Neural cell (in vitro differentiated cells): ENCODE measurements around the gene APOB. TPM values are rescaled to one million over a fixed set of nuclear protein-coding genes. Genes with fewer than 3 reads are reported as not detected.

ENCODE experiments used
- H2AFZ ChIP-seq: fragments of 200-600, 300-800 bp; sonication (generic), shearing (Covaris generic); 2 replicates; pipeline ENCODE4 v1.6.0; 2014; ENCODE audit warnings: low read depth, mild to moderate bottlenecking, antibody characterized with exemption, low read length, moderate library complexity
- H3F3A ChIP-seq: fragments of 200-600 bp; shearing (Covaris generic); 2 replicates; pipeline ENCODE4 v1.6.1; 2016; ENCODE audit warnings: mild to moderate bottlenecking, moderate library complexity, mixed read lengths, antibody characterized with exemption, low read length; ENCODE audit not compliant: insufficient read depth, poor library complexity, severe bottlenecking
- H3K27ac ChIP-seq: fragments of 200-600, 300-800 bp; sonication (generic), shearing (Covaris generic); 2 replicates; pipeline ENCODE4 v1.5.1; 2014; ENCODE audit warnings: mild to moderate bottlenecking, low read length, moderate library complexity
- H3K27me3 ChIP-seq: fragments of 300-800, 200-600 bp; sonication (generic), shearing (Covaris generic); 2 replicates; pipeline ENCODE4 v1.6.0; 2014; ENCODE audit warnings: mild to moderate bottlenecking, low read depth, low read length, moderate library complexity; ENCODE audit not compliant: insufficient read depth
- H3K36me3 ChIP-seq: fragments of 300-800, 200-600 bp; sonication (generic), shearing (Covaris generic); 2 replicates; pipeline ENCODE4 v1.5.1; 2014; ENCODE audit warnings: mild to moderate bottlenecking, antibody characterized with exemption, low read length, moderate library complexity; ENCODE audit not compliant: insufficient read depth
- H3K4me2 ChIP-seq: fragments of 300-800, 200-600 bp; sonication (generic), shearing (Covaris generic); 2 replicates; pipeline ENCODE4 v1.6.0; 2014; ENCODE audit warnings: mild to moderate bottlenecking, low read length
- H3K4me3 ChIP-seq: fragments of 300-800, 200-600 bp; sonication (generic), shearing (Covaris generic); 2 replicates; pipeline ENCODE4 v1.5.1; 2014; ENCODE audit warnings: mild to moderate bottlenecking, low read length, moderate library complexity
- H3K79me2 ChIP-seq: fragments of 200-600 bp; shearing (Covaris generic); replicated peaks from 2 replicates; pipeline ENCODE4 v1.6.0; 2014; ENCODE audit warnings: mild to moderate bottlenecking, low read length, moderate library complexity; ENCODE audit not compliant: insufficient read depth
- H3K9ac ChIP-seq: fragments of 300-800, 200-600 bp; sonication (generic), shearing (Covaris generic); 2 replicates; pipeline ENCODE4 v1.6.1; 2016; ENCODE audit warnings: mild to moderate bottlenecking, low read length, mixed read lengths
- H3K9me2 ChIP-seq: fragments of 200-600 bp; shearing (Covaris generic); 2 replicates; pipeline ENCODE4 v1.6.1; 2016; ENCODE audit warnings: mild to moderate bottlenecking, low read length, mixed read lengths; ENCODE audit not compliant: insufficient read depth
- H3K9me3 ChIP-seq: fragments of 200-600, 300-800 bp; sonication (generic), shearing (Covaris generic); 2 replicates; pipeline ENCODE4 v1.6.1; 2016; ENCODE audit warnings: mild to moderate bottlenecking, mixed run types, low read length, moderate library complexity, mixed read lengths
- H4K20me1 ChIP-seq: fragments of 200-600 bp; shearing (Covaris generic); 2 replicates; pipeline ENCODE4 v1.6.1; 2016; ENCODE audit warnings: mild to moderate bottlenecking, mixed run types; ENCODE audit not compliant: insufficient read depth
- CTCF ChIP-seq: fragments of 450-650 bp; IDR thresholded peaks from 2 replicates; pipeline ENCODE4 v1.5.1; 2014; ENCODE audit warnings: antibody characterized with exemption, mild to moderate bottlenecking, moderate library complexity; ENCODE audit not compliant: poor library complexity, severe bottlenecking
- EP300 ChIP-seq: fragments of 450-650 bp; conservative IDR thresholded peaks from 2 replicates; pipeline ENCODE4 v1.6.1; 2014; ENCODE audit warnings: antibody characterized with exemption, mild to moderate bottlenecking, moderate library complexity; ENCODE audit not compliant: poor library complexity, severe bottlenecking
- EZH2 ChIP-seq: fragments of 200-600, 300-800 bp; shearing (Covaris generic), sonication (generic); IDR thresholded peaks from 2 replicates; pipeline ENCODE4 v1.6.1; 2014; ENCODE audit warnings: antibody characterized with exemption, low read length, borderline replicate concordance, mild to moderate bottlenecking; ENCODE audit not compliant: insufficient read depth, poor library complexity, severe bottlenecking
- MXI1 ChIP-seq: fragments of 450-650 bp; conservative IDR thresholded peaks from 2 replicates; pipeline ENCODE4 v1.6.1; 2014; ENCODE audit warnings: antibody characterized with exemption, mild to moderate bottlenecking; ENCODE audit not compliant: poor library complexity, severe bottlenecking
- POLR2AphosphoS5 ChIP-seq: IDR thresholded peaks from 2 replicates; pipeline ENCODE4 v1.6.1; 2012
- RAD21 ChIP-seq: fragments of 450-650 bp; conservative IDR thresholded peaks from 2 replicates; pipeline ENCODE4 v1.6.1; 2014; ENCODE audit warnings: antibody characterized with exemption, mild to moderate bottlenecking, moderate library complexity
- SMC3 ChIP-seq: fragments of 450-650 bp; conservative IDR thresholded peaks from 2 replicates; pipeline ENCODE4 v1.6.1; 2014; ENCODE audit warnings: antibody characterized with exemption, mild to moderate bottlenecking, moderate library complexity; ENCODE audit not compliant: poor library complexity
- TAF1 ChIP-seq: IDR thresholded peaks from 2 replicates; pipeline ENCODE4 v1.6.1; 2012; ENCODE audit warnings: low read depth
- polyA plus RNA-seq: library from polyadenylated mRNA; depleted of rRNA; stranded (reverse); fragments of >200 nt; gene quantifications from 2 replicates; pipeline ENCODE4 v1.2.3, GENCODE V29; 2014
- TF ChIP-seq, protein P1 (sequence below): IDR thresholded peaks from 2 replicates; pipeline ENCODE4 v1.6.1; 2012; ENCODE audit warnings: borderline replicate concordance

The APOB gene
- polyA plus RNA-seq, 1 donor from 2014 or later = not detected

DNA sequence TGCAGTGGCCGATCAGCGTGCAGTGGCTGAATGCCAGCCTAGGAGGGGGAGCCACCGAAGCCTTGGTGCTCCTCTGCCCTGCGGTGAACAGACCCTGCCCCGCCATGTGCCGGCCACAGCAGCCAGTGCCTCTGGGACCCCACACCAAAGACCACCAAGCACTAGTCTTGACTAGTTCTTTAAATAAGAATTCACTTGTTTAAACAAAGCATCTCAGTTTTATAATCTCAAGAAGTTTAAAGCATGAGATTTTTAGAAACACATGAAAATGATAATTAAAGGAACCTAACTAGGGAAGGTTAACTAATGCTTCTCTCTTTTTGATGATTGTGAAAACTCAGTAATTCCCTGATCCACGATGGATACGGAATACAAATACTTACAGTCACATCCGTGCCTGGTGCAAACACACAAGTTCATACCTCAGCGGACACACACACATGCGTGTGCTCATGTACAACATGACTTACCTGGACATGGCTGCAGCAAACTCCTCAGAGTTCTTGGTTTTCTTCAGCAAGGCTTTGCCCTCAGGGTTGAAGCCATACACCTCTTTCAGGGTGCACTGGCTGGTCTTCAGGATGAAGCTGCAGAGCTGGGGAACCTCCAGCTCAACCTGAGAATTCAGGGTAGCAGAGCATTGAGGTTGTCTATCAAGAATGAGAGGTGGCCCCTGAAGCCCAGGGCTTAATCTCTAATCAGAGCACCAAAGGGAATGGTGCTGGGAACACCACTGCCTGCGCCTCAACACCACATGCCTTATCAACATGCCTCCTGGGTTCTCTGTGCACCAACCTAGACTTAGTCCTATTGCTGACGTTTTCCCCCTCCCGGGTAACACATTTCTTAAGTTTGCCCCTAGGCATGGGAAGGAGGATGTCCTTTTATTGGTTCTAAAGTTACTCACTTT, 3.1 kb downstream of the APOB start:
- Histone ChIP-seq H3K36me3 (no peaks in the 10 kb centered on the region), H3F3A (no peaks in the 10 kb centered on the region), H3K27ac (no peak overlapping the region), H4K20me1 (no peaks in the 10 kb centered on the region), H3K27me3 (peaks cover 9% of the 10 kb centered on the region), H3K79me2 (no peaks in the 10 kb centered on the region), H3K9me2 (no peaks in the 10 kb centered on the region), H3K4me3 (no peak overlapping the region), H3K9ac (no peak overlapping the region), H3K4me2 (no peak overlapping the region), H2AFZ (no peak overlapping the region), H3K9me3 (no peaks in the 10 kb centered on the region)
- TF ChIP-seq TAF1 = no peak
- no peak for TF ChIP-seq MXI1
- TF ChIP-seq EP300 = no peak
- TF ChIP-seq, protein P1, sequence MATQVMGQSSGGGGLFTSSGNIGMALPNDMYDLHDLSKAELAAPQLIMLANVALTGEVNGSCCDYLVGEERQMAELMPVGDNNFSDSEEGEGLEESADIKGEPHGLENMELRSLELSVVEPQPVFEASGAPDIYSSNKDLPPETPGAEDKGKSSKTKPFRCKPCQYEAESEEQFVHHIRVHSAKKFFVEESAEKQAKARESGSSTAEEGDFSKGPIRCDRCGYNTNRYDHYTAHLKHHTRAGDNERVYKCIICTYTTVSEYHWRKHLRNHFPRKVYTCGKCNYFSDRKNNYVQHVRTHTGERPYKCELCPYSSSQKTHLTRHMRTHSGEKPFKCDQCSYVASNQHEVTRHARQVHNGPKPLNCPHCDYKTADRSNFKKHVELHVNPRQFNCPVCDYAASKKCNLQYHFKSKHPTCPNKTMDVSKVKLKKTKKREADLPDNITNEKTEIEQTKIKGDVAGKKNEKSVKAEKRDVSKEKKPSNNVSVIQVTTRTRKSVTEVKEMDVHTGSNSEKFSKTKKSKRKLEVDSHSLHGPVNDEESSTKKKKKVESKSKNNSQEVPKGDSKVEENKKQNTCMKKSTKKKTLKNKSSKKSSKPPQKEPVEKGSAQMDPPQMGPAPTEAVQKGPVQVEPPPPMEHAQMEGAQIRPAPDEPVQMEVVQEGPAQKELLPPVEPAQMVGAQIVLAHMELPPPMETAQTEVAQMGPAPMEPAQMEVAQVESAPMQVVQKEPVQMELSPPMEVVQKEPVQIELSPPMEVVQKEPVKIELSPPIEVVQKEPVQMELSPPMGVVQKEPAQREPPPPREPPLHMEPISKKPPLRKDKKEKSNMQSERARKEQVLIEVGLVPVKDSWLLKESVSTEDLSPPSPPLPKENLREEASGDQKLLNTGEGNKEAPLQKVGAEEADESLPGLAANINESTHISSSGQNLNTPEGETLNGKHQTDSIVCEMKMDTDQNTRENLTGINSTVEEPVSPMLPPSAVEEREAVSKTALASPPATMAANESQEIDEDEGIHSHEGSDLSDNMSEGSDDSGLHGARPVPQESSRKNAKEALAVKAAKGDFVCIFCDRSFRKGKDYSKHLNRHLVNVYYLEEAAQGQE = no peak
- no peak for TF ChIP-seq SMC3
- no peak for TF ChIP-seq CTCF

- H3K9me3 ChIP-seq = no peaks in the 10 kb centered on the region
- H3K9me2 ChIP-seq = no peaks in the 10 kb centered on the region
- H3K36me3 ChIP-seq = no peaks in the 10 kb centered on the region
- H3K4me3 ChIP-seq = no peak overlapping the region
- no peak overlapping the region for H3K4me2 ChIP-seq
- H3K27me3 ChIP-seq = peaks cover 9% of the 10 kb centered on the region
- TF ChIP-seq SMC3 (no peak), RAD21 (no peak), POLR2AphosphoS5 (no peak), EZH2 (no peak), TAF1 (no peak), CTCF (no peak), EP300 (no peak), MXI1 (no peak)
- TF ChIP-seq, protein P1 = no peak
- H2AFZ ChIP-seq = no peak overlapping the region
- no peak overlapping the region for H3K9ac ChIP-seq
- H3K27ac ChIP-seq = no peak overlapping the region
- H4K20me1 ChIP-seq = no peaks in the 10 kb centered on the region
- H3K79me2 ChIP-seq = no peaks in the 10 kb centered on the region
- H3F3A ChIP-seq = no peaks in the 10 kb centered on the region
Observed at GRCh38 chr2:21039979-21040467, 3.9 kb downstream of the APOB start.
